Measurements from ENCODE around the gene B3GAT1. TPM values are rescaled to one million over a fixed set of nuclear protein-coding genes. Genes with fewer than 3 reads are reported as not detected.

The B3GAT1 gene
- total RNA-seq, 4 donors from 2014 or later = 0.19 to 0.72 (median 0.55) TPM

DNA sequence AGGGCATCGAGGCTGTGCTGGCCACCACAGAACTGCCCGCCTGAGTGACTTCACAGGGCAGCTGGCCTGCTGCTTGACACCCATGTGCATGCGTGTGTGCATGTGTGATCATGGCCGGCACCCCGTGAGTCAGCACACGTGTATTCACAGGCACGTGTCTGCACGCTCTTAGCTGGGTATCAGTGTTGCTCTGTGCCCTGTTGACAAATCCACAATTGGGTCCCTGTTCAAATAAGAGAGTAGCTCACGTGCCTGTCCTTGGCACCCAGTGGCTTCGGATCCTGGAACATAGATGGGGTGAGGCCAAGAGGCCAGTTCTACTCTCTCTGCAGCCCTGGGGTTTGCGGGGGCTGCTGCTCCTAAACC lies 14.0 kb downstream of the B3GAT1 start:
- TF ChIP-seq, protein P1, sequence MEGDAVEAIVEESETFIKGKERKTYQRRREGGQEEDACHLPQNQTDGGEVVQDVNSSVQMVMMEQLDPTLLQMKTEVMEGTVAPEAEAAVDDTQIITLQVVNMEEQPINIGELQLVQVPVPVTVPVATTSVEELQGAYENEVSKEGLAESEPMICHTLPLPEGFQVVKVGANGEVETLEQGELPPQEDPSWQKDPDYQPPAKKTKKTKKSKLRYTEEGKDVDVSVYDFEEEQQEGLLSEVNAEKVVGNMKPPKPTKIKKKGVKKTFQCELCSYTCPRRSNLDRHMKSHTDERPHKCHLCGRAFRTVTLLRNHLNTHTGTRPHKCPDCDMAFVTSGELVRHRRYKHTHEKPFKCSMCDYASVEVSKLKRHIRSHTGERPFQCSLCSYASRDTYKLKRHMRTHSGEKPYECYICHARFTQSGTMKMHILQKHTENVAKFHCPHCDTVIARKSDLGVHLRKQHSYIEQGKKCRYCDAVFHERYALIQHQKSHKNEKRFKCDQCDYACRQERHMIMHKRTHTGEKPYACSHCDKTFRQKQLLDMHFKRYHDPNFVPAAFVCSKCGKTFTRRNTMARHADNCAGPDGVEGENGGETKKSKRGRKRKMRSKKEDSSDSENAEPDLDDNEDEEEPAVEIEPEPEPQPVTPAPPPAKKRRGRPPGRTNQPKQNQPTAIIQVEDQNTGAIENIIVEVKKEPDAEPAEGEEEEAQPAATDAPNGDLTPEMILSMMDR (IDR thresholded peaks at IDR 0.05) = no peak
- ATAC-seq (ENCODE audit: low FRiP score) = no peak

DNA sequence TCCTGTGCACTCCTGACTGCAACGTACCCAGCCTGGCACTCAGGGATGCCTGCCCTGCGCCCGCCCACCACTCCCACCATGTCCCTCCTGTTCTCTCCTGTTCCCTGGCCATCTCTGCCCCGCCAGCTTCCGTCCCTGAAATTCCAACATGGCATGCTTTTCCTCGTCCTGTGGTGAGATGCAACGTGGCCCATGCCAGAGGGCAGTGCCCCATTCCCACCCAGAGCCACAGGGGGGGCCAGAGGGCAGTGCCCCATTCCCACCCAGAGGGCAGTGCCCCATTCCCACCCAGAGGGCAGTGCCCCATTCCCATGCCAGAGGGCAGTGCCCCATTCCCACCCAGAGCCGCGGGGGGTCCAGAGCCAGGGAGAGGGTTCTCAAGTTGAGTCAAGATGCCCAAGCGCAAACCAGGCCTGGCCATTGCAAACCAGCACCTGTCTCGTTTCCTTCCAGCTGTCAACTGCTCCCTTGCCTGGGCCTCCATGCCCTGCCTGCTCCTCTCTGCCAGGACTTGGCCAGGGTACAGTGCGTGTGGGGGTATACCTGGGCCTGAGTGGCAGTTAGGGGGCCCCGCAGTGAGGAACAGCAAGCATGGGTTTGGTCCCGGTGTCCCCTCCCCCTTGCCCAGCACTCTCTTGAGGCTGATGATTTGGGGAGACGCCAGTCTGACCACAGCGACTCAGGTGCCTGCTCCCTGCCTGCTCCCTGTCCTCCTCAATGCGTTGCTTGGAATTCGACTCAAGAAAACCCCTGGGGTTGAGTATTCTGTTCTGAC lies 14.6 kb downstream of the B3GAT1 start:
- DNase-seq (ENCODE audit: low spot score) (no peak), ATAC-seq (ENCODE audit: low FRiP score) (no peak)
- TF ChIP-seq, protein P1 (IDR thresholded peaks at IDR 0.05) = no peak

More for the DNA sequence above, 14.0 kb downstream of the B3GAT1 start:
- DNase-seq (ENCODE audit: low spot score) = no peak

DNA sequence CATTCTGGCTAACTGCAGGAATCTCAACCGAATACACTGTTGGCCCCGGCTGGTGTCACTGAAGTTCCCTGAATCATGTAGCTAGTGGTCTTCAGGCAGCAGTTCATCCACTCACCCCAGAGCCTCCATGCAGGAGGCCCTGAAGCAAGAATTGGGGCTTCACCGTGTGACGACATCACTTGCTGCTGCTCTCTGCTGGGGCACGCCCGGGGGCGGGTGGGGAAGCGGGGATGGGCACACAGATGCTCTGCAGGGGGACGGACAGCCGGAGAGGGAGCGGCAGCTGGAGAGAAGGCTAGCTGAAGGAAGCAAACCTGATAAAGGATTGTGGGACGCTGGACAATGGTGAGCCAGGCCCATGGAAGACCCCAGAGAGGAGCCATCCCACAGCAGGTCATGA lies 17.0 kb downstream of the B3GAT1 start:
- DNase-seq (ENCODE audit: low spot score) = no peak
- TF ChIP-seq, protein P1 (IDR thresholded peaks at IDR 0.05) = no peak
- no peak for ATAC-seq (ENCODE audit: low FRiP score)

DNA sequence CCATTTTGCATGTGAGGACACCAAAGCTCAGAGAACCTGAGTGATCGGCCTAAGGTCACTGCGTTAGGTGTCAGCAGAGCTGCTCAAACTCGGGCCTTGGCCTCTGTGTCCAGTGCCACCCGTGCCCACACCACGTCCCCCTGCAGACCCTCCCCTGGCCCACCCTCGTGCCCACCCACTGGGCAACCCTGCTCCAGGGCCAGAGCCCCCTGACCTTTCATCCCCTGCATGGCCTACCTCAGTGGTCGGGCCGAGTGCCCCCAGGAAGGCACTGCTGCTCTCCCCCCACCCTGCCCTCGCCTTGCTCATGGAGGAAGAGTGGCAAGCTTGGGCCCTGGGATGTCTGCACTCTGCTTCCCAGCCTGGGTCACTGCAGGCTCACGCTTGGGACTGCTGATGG lies 17.7 kb downstream of the B3GAT1 start:
- ATAC-seq (ENCODE audit: low FRiP score) = no peak
- TF ChIP-seq, protein P1 (IDR thresholded peaks at IDR 0.05) = no peak

DNA sequence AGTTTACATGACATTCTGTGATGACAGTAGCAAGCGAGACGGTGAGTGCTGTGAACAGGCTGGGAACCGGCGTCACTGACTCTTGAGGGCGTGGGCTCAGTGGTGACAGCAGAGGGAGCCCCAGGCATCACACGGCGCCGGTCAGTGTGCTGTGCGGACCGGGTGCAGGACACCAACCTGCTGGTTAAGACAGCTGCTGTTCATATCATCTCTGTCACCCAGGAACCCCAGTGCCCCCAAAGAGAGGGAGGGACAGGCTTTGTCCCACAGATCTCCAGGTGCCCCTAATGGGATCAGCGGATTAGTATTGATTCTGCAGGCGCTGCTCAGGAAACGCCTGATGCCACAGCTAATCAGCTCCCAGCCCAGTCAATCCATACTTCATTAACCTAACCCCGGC lies 18.4 kb downstream of the B3GAT1 start:
- TF ChIP-seq, protein P1 (IDR thresholded peaks at IDR 0.05) = no peak
- ATAC-seq (ENCODE audit: low FRiP score) = no peak

More for the DNA sequence above, 17.7 kb downstream of the B3GAT1 start:
- no peak for DNase-seq (ENCODE audit: low spot score)

DNA sequence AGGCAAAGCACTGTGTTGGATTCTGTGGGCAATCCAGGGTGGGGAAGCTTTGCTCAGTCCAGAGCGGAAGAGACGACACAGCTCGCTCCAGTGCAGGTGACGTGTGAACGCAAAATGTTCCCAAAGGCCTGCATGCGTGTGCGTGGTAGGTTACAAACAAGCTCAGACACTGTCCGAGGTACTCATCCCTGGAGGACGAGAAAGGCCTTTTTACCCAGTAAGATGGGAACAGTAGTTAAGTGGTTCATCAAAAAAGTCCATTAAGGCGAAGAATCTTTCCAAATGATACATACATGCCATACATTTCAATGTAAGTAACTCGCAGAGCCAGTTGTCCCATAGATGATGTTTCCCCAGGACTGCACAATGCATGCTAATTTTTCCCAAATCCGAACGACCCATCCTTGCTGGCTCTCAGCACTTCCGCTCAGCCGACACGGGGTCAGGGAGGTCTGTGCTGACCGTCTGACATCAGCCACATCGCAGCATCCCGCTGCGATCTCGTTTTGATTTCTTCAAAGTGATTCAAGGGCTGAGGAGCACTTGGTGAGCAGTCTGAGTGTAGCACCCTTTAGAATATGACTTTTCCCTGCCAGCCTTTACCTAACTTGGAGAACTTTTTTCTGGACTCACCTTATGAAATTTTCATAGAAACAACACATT lies 19.0 kb downstream of the B3GAT1 start:
- TF ChIP-seq, protein P1 (IDR thresholded peaks at IDR 0.05) = no peak
- DNase-seq (ENCODE audit: low spot score) (no peak), ATAC-seq (ENCODE audit: low FRiP score) (no peak)

More for the DNA sequence above, 18.4 kb downstream of the B3GAT1 start:
- no peak for DNase-seq (ENCODE audit: low spot score)

DNA sequence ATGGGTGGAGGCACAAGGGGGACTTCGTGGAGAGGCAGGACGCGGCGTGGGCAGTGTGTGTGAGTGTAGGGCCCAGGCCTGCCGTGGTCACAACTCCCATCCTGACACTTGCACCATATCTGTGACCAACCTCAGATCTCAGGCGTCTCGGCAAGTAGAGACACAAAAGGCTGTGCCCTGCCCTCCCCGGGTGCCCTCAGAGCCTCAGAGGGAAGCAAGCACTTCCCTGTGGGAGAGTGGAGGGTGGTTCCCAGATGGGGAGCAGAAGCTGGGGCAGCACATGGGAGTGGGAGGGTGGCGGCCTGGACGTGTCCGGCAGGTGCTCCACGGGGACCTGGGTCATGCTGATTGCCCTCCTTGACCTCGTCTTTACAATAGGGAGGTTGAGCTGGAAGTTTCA lies 20.4 kb downstream of the B3GAT1 start:
- ATAC-seq (ENCODE audit: low FRiP score) = no peak
- TF ChIP-seq, protein P1 (IDR thresholded peaks at IDR 0.05) = no peak
- no peak for DNase-seq (ENCODE audit: low spot score)

Data from omental fat pad (tissue), 4 donors.